Measurements from ENCODE around the gene TXNDC11. TPM values are rescaled to one million over a fixed set of nuclear protein-coding genes. Genes with fewer than 3 reads are reported as not detected.
"Not testable (repeated sequence)": the region's sequence is repeated elsewhere in the genome, so short reads cannot be mapped to it uniquely, and the experiment has no call there.

TXNDC11 gene, protein sequence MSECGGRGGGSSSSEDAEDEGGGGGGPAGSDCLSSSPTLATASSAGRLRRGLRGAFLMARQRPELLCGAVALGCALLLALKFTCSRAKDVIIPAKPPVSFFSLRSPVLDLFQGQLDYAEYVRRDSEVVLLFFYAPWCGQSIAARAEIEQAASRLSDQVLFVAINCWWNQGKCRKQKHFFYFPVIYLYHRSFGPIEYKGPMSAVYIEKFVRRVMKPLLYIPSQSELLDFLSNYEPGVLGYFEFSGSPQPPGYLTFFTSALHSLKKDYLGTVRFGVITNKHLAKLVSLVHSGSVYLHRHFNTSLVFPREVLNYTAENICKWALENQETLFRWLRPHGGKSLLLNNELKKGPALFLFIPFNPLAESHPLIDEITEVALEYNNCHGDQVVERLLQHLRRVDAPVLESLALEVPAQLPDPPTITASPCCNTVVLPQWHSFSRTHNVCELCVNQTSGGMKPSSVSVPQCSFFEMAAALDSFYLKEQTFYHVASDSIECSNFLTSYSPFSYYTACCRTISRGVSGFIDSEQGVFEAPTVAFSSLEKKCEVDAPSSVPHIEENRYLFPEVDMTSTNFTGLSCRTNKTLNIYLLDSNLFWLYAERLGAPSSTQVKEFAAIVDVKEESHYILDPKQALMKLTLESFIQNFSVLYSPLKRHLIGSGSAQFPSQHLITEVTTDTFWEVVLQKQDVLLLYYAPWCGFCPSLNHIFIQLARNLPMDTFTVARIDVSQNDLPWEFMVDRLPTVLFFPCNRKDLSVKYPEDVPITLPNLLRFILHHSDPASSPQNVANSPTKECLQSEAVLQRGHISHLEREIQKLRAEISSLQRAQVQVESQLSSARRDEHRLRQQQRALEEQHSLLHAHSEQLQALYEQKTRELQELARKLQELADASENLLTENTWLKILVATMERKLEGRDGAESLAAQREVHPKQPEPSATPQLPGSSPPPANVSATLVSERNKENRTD
- polyA plus RNA-seq (2012; ENCODE audit: insufficient read depth, insufficient read length), result 17.9 TPM

DNA sequence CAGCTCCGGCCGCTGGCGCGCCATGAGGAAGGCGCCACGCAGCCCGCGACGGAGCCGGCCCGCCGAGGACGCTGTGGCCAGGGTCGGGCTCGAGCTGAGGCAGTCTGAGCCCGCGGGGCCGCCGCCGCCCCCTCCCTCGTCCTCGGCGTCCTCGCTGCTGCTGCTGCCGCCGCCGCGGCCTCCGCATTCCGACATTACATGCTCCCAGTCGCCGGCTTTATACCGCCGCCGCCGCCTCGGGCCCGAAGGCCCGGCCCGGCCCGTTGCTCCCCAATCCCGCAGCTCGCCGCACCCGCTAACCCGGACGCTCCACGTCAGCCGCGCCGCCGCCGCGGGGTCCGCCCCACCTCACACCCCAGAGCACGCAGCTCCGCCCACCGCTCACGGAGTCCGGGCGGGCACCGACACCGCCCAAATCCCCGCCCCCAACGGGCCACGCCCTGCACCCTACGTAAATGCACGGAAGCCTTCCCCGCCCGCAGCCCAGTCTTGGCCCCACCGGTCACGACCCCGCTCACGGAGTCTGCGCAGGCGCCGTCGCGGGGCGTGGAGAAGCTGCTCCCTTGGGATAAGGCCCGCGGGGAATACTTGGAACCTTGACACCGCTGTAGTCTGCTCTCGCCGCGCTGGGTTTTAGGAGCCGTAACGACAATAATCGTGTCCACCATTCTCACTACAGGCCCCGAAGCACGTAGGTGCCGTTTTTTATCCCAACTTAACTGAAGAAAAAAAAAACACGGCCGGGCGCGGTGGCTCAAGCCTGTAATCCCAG is at the start of gene TXNDC11:
TXNDC11 (minus strand) TSS at position 322 of the 772 bp plus-strand sequence; CDS start at position 195, 127 bp downstream.
- peak within 1 kb of the TSS; percentile 77 for H3K4me3 ChIP-seq (ENCODE audit: low read length)
- DNase-seq (ENCODE audit: low read depth, low spot score), result peak; percentile 94

DNA sequence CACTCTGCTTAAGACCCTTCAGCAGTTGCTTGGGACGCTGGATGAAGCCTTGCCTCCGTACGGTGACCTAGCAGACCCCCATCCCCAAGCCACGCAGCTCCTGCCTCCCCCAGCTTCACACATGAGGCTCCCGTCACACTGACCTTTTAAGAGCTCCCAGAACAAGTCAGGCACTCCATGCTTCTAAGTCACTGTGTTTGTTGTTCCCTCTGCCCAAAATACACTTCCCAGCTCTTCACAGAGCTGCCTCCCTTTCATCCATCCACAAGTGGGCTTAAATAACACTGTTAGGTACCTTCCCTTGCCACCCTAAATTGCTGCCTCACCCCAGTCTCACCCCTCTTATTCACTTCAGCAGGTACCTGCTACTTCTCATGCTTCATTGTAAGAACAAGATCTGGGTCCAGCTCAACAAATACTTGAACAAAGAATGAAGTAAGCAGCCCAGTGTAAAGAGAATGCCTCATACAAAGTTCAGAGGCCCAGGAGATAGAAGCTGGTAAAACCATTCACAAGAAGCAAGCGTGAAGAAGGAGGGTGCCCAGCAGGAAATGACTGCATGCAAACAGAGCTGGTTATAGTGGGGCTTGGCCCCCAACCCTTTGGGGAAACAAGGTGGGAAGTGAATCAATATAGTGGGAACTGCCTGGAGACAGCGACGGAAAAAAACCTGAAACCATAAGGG is 48.6 kb upstream of the TXNDC11 start:
- DNase-seq (ENCODE audit: low read depth, low spot score), result no peak
- no peak overlapping the region for H3K4me3 ChIP-seq (ENCODE audit: low read length)

DNA sequence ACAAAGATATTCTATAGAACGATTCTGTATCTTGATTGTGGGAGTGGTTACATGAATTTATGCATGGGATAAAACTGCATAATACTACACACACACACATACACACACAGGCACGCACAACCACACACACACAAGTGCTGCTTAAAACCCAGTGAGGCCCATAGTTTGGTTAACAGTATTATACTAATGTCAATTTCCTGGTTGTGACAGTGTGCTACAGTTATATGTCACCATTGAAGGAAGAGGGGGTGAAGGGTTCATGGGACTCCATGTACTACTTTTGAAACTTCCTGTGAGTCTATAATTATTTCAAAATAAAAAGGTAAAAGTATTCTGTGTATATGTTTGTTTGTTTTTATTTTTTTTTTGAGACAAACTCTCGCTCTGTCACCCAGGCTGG is 46.3 kb upstream of the TXNDC11 start:
- no peak overlapping the region for H3K4me3 ChIP-seq (ENCODE audit: low read length)
- DNase-seq (ENCODE audit: low read depth, low spot score), result no peak

DNA sequence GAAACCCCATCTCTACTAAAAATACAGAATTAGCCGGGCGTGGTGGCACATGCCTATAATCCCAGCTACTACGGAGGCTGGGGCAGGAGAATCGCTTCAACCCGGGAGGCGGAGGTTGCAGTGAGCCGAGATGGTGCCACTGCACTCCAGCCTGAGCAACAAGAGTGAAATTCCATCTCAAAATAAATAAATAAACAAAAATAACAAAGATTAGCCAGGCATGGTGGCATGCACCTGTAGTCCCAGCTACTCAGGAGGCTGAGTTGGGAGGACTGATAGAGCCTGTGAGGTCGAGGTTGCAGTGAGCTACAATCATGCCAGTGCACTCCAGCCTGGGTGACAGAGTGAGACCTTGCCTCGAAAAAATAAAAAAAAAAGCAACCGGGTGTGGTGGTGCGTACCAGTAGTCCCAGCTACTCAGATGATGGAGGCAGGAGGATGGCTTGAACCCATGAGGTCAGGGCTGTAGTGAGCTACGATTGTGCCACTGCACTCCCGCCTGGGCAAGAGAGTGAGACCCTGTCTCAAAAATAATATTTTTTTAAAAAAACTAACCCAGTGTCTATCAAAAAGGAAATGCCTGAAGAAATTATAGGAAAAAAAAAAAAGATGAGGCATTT is 42.4 kb upstream of the TXNDC11 start:
- not testable (repeated sequence) for DNase-seq (ENCODE audit: low read depth, low spot score); H3K4me3 ChIP-seq (ENCODE audit: low read length)

DNA sequence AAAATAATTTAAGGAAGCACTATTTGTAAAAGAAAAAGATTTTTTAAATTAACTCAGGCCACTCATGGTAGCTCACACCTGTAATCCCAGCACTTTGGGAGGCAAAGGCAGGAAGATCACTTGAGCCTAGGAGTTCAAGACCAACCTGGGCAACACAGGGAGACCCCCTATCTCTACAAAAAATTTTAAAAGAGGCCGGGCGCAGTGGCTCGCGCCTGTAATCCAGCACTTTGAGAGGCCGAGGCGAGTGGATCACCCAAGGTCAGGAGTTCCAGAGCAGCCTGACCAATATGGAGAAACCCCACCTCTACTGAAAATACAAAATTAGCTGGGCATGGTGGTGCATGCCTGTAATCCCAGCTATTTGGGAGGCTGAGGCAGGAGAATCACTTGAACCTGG is 41.7 kb upstream of the TXNDC11 start:
- not testable (repeated sequence) for DNase-seq (ENCODE audit: low read depth, low spot score); H3K4me3 ChIP-seq (ENCODE audit: low read length)

DNA sequence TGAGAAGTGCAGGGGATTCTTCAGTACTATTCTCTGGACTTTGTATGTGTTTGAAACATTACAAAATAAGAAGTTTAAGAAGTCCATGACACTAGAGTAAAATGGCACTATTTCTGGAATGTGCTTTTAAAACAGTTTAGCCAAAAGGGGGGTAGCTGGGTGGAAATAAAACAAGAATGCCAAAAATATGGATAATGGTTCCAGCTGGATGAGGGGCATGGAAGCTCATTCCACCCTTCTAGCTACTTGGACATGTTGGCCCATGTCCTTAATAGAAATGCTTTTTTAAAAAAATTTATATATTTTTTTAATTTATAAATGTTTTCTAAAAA is 41.3 kb upstream of the TXNDC11 start:
- DNase-seq (ENCODE audit: low read depth, low spot score), result no peak
- H3K4me3 ChIP-seq (ENCODE audit: low read length), result no peak overlapping the region

DNA sequence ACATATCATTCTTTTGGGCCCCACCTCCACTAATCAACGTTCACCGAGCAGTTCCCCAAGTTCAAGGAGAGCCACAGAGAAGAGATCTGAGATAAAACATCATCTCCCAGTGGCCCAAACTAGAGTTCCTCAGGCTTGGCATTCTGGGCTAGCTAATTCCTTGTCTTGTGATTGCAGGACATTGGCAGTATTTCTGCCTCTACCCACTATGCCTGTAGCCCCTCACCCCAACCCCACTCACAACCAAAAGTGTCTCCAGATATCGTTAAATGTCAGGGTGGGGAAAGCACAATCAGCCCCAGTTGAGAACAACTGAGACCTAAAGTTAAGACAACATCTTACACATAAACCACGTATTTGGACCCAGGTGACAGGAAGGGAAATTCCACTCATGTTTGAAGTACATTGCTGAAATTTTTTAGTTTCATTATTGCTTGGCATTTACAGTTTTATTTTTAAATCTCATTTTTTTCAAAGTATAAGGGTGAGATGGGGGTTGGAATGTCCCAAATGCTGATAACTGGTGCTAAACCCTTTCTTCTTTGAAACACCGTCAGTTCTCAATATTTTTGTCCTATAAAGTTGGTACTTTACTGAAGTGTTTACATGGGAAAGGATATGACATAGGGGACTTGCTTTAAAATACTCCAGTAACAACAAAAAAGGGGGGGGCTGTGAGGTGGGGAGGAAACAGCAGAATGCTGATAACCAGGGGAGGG is 40.8 kb upstream of the TXNDC11 start:
- no peak overlapping the region for H3K4me3 ChIP-seq (ENCODE audit: low read length)
- DNase-seq (ENCODE audit: low read depth, low spot score), result peak; percentile 39

DNA sequence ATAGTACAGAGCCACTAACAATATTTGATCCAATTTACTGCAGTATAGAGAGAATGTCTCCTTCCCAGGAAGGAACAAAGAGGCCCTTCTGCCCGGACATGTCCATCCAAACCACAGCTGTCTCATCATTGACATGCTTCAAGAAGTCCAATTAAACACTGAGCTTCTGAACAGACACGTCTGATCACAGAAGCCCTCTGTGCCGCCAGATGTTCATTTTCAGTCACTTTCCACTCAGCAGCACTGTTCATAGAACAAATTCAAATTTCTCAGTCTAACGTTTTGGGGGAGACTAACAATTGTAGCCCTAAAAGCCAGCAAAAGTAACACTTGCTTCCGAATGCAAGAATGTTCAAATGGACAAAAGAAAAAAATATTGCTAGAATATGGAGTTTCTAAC is 39.1 kb upstream of the TXNDC11 start:
- DNase-seq (ENCODE audit: low read depth, low spot score), result no peak
- no peak overlapping the region for H3K4me3 ChIP-seq (ENCODE audit: low read length)

DNA sequence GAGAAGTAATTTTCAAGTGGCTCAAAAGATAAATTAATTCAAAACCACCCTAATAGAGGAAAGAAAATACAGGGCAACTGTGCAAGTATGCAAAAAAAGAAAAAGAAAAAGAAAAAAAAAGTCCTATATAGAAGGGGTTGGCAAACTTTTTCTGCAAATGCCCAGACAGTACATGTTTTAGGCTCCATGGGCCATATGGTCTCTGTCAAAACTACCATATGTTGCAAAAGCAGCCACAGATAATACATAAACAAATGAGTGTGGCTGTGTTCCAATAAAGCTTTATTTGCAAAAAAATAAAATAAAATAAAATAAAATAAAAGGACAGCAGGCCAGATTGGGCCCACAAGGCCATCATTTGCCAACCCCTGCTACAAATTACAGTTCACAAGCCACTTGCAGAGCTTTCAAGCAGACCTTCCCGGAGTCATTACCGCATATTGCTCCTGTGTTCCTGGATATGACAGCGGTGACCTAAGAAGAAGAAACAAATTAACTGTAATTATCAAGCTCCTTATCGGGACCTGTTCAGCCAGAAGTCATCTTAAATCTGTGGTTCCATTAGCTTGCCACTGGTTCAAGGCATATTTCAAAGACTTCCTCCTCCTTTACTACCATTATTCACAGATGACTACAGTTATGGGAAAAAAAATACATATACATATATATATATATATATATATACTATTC is 38.5 kb upstream of the TXNDC11 start:
- DNase-seq (ENCODE audit: low read depth, low spot score), result no peak
- H3K4me3 ChIP-seq (ENCODE audit: low read length), result no peak overlapping the region

DNA sequence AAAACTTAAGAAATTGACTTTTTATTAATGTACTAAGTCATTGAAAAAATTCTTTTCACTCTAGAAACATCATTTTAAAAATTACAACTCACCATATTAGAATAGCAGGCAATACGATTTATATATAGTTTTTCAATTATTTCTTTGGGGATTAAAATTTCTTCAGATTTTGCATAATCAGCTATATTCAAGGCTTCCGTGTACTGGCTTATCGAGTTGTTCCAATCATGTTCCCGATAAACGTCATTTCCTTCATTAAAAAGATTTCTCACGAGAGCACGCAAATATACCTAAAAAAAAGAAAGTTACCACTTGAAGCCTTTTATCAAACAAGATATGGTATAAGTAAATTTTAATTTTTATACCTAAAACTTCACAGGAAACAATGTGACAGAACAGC is 36.4 kb upstream of the TXNDC11 start:
- H3K4me3 ChIP-seq (ENCODE audit: low read length), result no peak overlapping the region
- no peak for DNase-seq (ENCODE audit: low read depth, low spot score)

DNA sequence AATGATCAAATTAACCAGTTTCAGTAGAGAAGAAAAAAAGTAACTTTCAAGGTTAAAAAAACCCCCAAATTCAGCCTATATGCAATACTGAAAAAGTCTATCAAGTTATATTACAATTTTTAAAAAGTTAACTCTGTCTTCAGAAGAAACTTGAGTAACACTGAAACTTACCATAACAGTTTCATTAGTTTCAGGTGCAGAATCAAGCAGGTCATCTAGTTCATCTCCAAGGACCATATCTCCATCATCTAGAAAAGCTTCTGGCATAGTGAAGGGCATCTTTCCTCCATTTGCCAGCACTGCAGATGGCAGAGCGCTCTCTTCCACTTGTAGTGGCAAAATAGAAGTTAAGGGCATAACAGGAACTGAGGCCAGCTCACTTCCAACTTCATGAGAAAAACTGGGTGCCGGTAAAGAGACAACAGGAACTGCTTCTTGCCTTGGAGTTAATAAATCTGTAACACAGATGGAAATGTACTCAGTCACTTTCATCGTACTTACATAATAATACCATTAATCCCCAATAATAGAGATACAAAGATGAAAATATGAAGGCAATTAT is 31.5 kb upstream of the TXNDC11 start:
- DNase-seq (ENCODE audit: low read depth, low spot score), result no peak
- no peak overlapping the region for H3K4me3 ChIP-seq (ENCODE audit: low read length)

DNA sequence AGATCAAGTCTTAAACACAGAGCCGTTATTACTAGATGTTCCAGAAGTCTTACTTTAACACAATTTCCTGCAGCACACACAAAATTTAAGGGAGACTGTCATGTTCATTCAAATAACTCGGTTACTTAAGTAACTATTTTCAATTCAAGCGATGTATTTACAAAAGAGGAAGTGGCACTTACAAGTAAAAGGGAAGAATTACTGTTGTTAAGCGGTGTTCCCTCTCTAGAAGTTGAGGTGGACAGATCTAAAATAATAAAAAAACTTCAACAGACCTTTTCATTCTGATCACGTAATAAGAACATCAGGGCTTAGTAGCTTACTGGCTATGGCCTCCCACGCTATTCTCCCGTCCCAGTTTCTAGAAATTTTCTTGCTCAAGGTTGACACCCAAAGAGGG is 26.2 kb upstream of the TXNDC11 start:
- no peak for DNase-seq (ENCODE audit: low read depth, low spot score)

DNA sequence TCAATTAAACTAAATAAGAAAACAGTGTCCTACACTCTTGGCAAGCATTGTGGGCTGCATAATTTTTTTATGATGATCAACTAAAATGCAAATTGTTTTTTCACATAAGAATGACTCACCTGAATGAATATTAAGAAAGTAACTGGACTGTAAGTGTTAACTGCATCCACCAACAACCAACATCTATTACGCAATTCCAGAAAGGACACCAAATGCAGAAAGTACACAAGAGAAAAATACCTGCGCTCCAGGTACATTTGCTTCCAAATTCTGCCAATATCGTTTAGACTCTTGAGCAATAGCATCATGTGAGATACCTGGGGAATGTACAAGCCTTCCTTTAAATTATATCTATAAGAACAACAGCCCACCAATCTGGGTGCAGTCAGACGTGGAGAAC is 19.8 kb upstream of the TXNDC11 start:
- no peak overlapping the region for H3K4me3 ChIP-seq (ENCODE audit: low read length)
- DNase-seq (ENCODE audit: low read depth, low spot score), result no peak

More for the DNA sequence above, 26.2 kb upstream of the TXNDC11 start:
- no peak overlapping the region for H3K4me3 ChIP-seq (ENCODE audit: low read length)

DNA sequence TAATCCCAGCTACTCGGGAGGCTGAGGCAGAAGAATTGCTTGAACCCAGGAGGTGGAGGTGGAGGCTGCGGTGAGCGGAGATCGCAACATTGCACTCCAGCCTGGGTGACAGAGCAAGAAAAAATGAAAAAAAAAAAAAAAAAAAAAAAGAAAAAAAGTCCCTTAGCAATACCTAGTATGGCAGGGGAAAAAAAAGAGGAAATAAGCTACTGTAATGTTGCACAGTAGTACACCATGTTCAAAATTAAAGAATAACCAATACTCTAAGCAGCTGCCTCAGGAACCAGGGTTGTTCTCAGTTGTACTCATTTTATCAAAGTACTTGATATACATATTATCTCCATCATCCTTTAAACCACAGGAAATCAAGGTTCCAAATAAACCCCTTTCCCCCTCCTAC is 17.3 kb upstream of the TXNDC11 start:
- DNase-seq (ENCODE audit: low read depth, low spot score), result no peak

DNA sequence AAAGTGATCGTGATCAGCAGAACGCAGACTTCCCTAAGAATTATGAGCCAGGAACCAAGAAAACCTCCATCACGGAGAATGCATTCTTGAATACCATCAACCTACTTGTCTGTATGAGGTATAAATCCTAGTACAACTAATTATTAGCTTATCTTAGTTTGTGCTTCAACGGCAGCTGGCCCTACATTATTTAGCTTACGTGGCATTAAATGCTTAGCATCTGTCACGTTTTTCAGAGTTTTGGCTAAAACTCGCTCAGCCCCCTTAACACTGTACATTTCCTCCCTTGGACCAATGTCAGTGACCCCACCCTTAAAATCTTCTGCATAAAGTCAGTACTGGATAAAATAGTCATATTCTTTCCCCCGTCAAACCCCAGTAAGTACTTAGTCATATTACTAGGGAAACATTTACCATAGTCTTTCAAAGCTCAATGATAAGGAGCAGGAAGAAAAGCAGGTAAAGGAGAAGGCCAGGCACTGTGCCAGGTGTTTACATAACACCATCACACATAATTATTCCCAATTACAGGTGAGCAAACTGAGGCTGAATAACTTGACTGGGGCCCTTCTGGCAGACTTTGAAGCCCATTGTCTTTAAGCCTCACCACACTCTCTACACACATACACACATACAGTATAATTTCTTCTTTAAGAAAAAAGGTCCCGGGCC is 16.6 kb upstream of the TXNDC11 start:
- no peak overlapping the region for H3K4me3 ChIP-seq (ENCODE audit: low read length)
- DNase-seq (ENCODE audit: low read depth, low spot score), result no peak

More for the DNA sequence above, 17.3 kb upstream of the TXNDC11 start:
- no peak overlapping the region for H3K4me3 ChIP-seq (ENCODE audit: low read length)
